HG02870 (cell line): ENCODE results near the gene MRPL4.
"Not testable (repeated sequence)": the region's sequence is repeated elsewhere in the genome, so short reads cannot be mapped to it uniquely, and the experiment has no call there.

Experiments used
- ATAC-seq: cut with Tn5 transposase; IDR thresholded peaks from one replicate; pipeline ENCODE4 v1.9.1; 2021; ENCODE audit warnings: mild to moderate bottlenecking, moderate library complexity; ENCODE audit not compliant: unreplicated experiment

MRPL4 gene

GRCh38 chr19:10260141-10260584 is 8.1 kb downstream of the MRPL4 start:
- no peak for ATAC-seq

DNA sequence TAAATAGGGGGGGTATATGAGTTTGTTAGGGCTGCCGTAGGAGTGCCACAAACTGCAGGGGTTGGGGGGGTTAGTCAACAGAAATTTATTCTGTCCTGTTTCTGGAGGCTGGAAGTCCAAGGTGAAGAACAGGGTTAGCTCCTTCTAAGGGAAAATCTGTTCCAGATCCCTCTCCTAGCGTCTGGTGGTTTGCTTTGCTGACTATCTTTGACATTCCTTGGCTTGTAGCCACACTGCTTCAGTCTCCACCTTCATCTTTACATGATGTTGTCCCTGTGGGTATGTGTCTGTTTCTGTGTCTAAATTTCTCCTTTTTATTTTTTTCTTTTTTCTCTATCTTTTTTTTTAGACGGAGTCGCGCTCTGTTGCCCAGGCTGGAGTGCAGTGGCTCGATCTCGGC is 10.8 kb downstream of the MRPL4 start:
- ATAC-seq = no peak

DNA sequence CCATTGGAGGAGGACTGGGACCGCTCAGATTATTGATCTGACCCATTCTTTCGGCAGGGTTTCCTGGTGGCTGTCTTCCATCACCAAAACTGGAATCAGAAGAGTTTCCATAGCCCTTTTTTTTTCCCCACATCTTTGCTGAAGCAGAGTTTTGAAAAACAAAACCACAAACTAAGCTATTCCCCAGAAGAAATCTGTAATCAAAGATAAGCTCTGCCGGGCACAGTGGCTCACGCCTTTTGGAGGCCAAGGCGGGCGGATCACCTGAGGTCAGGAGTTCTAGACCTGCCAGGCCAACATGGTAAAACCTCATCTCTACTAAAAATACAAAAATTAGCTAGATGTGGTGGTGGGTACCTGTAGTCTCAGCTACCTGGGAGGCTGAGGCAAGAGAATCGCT is 14.7 kb downstream of the MRPL4 start:
- no peak for ATAC-seq

DNA sequence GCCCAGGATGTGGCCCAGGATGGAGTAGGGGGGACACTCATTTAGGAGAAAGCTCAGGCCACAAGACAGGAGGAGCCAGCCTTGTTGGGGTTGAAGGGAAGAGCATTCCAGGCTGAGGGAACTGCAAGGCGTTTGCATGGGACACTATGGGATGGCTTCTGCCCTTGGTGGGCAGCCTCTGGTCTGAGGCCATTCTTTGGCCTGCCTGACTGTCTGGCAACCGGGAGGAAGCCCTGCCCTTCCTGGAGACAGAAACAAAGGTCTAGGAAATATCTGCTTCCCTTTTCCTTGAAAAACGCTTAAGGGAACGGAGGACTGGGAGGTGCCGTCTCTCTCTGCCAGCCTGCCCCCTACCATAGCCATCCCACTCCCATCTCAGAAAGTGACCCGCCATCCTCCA is 16.1 kb downstream of the MRPL4 start:
- ATAC-seq = no peak

- ATAC-seq = no peak
These were observed 17.5 kb downstream of the MRPL4 start for GRCh38 chr19:10269333-10270179.

GRCh38 chr19:10270180-10270615 is 18.2 kb downstream of the MRPL4 start:
- peak; percentile 38 for ATAC-seq

GRCh38 chr19:10270616-10271394 is 18.8 kb downstream of the MRPL4 start, which contains the start of gene ICAM1:
Gene ICAM1 (plus strand): TSS chr19:10271120. CDS start chr19:10271160, 40 bp downstream.
- ATAC-seq = no peak

- ATAC-seq = no peak
These were observed 19.6 kb downstream of the MRPL4 start for GRCh38 chr19:10271543-10272086.

GRCh38 chr19:10274589-10274988 is 22.6 kb downstream of the MRPL4 start:
- no peak for ATAC-seq

DNA sequence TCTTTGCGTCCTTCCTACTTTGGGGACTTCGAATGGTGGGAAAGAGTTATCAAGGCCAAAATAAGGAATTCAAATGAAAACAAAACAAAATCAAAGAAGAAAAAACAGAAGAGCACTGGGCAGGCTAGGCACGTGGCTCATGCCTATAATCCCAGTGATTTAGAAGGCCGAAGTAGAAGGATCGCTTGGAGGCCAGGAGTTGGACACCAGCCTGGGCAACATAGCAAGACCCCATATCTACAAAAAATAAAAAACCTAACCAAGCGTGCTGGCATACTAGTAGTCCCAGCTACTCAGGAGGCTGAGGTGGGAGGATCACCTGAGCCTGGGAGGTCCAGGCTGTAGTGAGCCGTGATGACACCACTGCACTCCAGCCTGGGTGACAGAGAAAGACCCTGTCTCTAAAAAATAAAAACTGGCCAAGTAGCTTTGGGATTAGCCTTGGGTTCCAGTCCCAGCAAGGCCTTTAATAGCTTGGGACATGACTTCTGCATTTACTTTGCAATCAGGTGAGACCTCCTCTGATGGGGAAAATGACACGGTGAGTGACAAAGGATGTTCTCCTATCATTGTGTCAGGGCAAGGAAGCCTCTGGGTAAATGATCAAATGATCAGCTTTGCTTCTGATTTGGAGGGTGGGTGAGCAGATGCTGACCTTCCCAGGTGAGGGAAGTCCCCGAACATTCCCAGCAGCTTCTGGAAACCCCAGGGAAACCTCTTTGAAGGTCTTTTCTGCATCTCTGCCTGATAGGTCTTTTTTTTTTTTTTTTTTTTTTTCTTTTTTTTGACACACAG is 26.0 kb downstream of the MRPL4 start:
- no peak for ATAC-seq

- ATAC-seq = no peak
These were observed 26.9 kb downstream of the MRPL4 start for GRCh38 chr19:10278935-10279334.

DNA sequence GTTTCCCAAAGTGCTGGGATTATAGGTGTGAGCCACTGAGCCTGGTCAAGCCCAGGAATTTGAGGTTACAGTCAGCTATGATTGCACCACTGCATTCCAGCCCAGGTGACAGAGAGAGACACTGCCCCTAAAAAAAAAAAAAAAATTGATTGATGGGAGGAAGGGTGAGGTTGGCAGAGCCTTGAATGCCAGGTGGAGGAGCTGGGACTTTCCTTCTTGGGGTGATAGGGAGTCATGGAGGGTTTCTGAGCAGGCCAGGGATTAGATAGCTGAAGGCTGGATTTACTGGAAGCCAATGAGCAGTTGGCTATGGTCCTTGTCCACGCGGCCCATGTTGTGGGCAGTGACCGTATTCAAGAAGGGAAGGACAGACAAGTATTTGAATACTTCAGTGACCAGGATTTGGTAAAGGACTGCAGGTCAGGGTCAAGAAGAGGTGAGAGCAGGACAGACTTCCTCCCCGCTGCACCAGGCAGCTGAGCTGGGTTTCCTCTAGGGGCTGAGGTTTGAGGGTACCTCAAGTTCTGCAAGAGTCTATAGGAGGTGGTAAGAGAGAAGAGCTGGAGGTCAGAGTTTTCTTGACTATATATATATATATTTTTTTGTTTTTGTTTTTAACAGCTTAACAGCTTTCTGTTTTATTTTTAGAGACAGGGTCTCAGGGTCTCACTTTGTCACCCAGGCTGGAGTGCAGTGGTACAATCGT is 27.9 kb downstream of the MRPL4 start:
- ATAC-seq = no peak

DNA sequence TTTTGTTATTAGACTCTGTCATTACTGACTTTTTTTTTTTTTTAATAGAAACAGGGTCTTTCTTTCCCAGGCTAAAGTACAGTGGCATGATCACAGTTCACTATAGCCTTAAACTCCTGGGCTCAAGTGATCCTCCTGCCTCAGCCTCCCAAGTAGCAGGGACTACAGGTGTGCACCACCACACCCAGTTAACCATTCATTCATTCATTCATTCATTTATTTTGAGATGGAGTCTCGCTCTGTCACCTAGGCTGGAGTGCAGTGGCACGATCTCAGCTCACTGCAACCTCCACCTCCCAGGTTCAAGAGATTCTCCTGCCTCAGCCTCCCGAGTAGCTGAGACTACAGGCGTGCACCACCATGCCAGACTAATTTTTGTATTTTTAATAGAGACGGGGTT is 30.0 kb downstream of the MRPL4 start:
- not testable (repeated sequence) for ATAC-seq

GRCh38 chr19:10283301-10284064 is 31.5 kb downstream of the MRPL4 start:
- ATAC-seq = no peak

- no peak for ATAC-seq
These were observed 32.3 kb downstream of the MRPL4 start for GRCh38 chr19:10284065-10284959.

DNA sequence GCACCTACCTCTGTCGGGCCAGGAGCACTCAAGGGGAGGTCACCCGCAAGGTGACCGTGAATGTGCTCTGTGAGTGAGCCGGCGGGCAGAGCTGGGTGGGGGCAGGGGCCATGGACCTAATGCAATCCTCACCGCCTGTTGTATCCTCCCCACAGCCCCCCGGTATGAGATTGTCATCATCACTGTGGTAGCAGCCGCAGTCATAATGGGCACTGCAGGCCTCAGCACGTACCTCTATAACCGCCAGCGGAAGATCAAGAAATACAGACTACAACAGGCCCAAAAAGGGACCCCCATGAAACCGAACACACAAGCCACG is 32.9 kb downstream of the MRPL4 start:
- ATAC-seq = no peak

DNA sequence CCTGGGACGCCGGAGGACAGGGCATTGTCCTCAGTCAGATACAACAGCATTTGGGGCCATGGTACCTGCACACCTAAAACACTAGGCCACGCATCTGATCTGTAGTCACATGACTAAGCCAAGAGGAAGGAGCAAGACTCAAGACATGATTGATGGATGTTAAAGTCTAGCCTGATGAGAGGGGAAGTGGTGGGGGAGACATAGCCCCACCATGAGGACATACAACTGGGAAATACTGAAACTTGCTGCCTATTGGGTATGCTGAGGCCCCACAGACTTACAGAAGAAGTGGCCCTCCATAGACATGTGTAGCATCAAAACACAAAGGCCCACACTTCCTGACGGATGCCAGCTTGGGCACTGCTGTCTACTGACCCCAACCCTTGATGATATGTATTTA is 33.4 kb downstream of the MRPL4 start:
- no peak for ATAC-seq
